PC-9 (cell line): ENCODE results near the gene FXYD6. TPM values are rescaled to one million over a fixed set of nuclear protein-coding genes. Genes with fewer than 3 reads are reported as not detected.

Experiments
- BruUV-seq: library from RNA; stranded (reverse); fragments of 400-500 nt; replicated peaks from 2 replicates; lab custom pipeline; 2021; lab: Mats Ljungman, UMichigan
- CTCF ChIA-PET: fragments of 300-600 bp; sonication (Branson Sonifier 250); formaldehyde crosslinking; loops from one replicate; lab custom pipeline; 2022; ENCODE audit warnings: antibody characterized with exemption; lab: Charles Lee
- POLR2A ChIA-PET: fragments of 300-600 bp; sonication (Branson Sonifier 250); formaldehyde crosslinking; loops from one replicate; lab custom pipeline; 2022; ENCODE audit warnings: antibody characterized with exemption; ENCODE audit not compliant: unreplicated experiment; lab: Charles Lee
- DNase-seq, 2 experiments: peaks; one replicate each; pipeline versions ENCODE4 v3.0.0 to v3.0.0-alpha.2; 2015 to 2022; ENCODE audit warnings: mixed read lengths in 1 of 2
- H2AFZ ChIP-seq: fragments of 200-600 bp; sonication (generic); 2 replicates; pipeline ENCODE4 v1.8.1; 2017; ENCODE audit warnings: antibody characterized with exemption
- H3F3A ChIP-seq: fragments of 200-600 bp; sonication (generic); 2 replicates; pipeline ENCODE4 v1.8.1; 2017; ENCODE audit warnings: antibody characterized with exemption, mild to moderate bottlenecking, low read depth; ENCODE audit not compliant: insufficient read depth
- H3K27ac ChIP-seq: fragments of 200-600 bp; sonication (generic); 2 replicates; pipeline ENCODE4 v1.6.1; 2016; ENCODE audit warnings: mixed run types
- H3K27me3 ChIP-seq: fragments of 200-600 bp; sonication (generic); 2 replicates; pipeline ENCODE4 v1.6.1; 2016; ENCODE audit warnings: low read depth, mixed run types; ENCODE audit not compliant: insufficient read depth
- H3K36me3 ChIP-seq: fragments of 200-600 bp; sonication (generic); 2 replicates; pipeline ENCODE4 v1.6.1; 2016; ENCODE audit warnings: low read depth, mixed run types
- H3K4me1 ChIP-seq: fragments of 200-600 bp; sonication (generic); replicated peaks from 2 replicates; pipeline ENCODE4 v1.6.1; 2016; ENCODE audit warnings: mixed run types; ENCODE audit not compliant: insufficient read depth
- H3K4me2 ChIP-seq: fragments of 200-600 bp; sonication (generic); 2 replicates; pipeline ENCODE4 v1.6.1; 2017; ENCODE audit warnings: mixed run types
- H3K4me3 ChIP-seq: fragments of 200-600 bp; sonication (generic); 2 replicates; pipeline ENCODE4 v1.6.1; 2016; ENCODE audit warnings: mixed run types
- H3K79me2 ChIP-seq: fragments of 200-600 bp; sonication (generic); 2 replicates; pipeline ENCODE4 v1.6.1; 2017; ENCODE audit warnings: low read depth, mixed run types
- H3K9me2 ChIP-seq: fragments of 200-600 bp; sonication (generic); 2 replicates; pipeline ENCODE4 v1.8.1; 2017; ENCODE audit warnings: mild to moderate bottlenecking; ENCODE audit not compliant: insufficient read depth
- H3K9me3 ChIP-seq: fragments of 200-600 bp; sonication (generic); 2 replicates; pipeline ENCODE4 v1.8.1; 2016; ENCODE audit warnings: low read depth; ENCODE audit not compliant: insufficient read depth
- H4K20me1 ChIP-seq: fragments of 200-600 bp; sonication (generic); 2 replicates; pipeline ENCODE4 v1.8.1; 2017; ENCODE audit not compliant: insufficient read depth
- EZH2 ChIP-seq: fragments of 200-600 bp; sonication (generic); IDR thresholded peaks from 2 replicates; pipeline ENCODE4 v1.8.0; 2017; ENCODE audit warnings: antibody characterized with exemption, low read depth
- intact Hi-C: fragments of 100-400 bp; cut with micrococcal nuclease; formaldehyde crosslinking; loops from one replicate; pipeline ENCODE4 v1.10.0; 2022; ENCODE audit not compliant: unreplicated experiment
- total RNA-seq: library from RNA; stranded (reverse); gene quantifications from 2 replicates; pipeline ENCODE4 v1.2.3, GENCODE V29; 2021
- TF ChIP-seq, protein P1 (sequence below): fragments of 200-600 bp; sonication (generic); conservative IDR thresholded peaks from 2 replicates; pipeline ENCODE4 v1.6.1; 2017; ENCODE audit warnings: mixed run types, antibody characterized with exemption, mild to moderate bottlenecking, moderate library complexity

FXYD6 gene
- total RNA-seq, 1 experiment from 2014 or later: 0.20 TPM

- Histone ChIP-seq H3K4me1 (peaks cover 14% of the 10 kb centered on the region), H2AFZ (no peak overlapping the region), H3K4me2 (no peak overlapping the region), H4K20me1 (no peaks in the 10 kb centered on the region), H3F3A (no peaks in the 10 kb centered on the region), H3K9me3 (no peaks in the 10 kb centered on the region), H3K79me2 (no peaks in the 10 kb centered on the region), H3K36me3 (no peaks in the 10 kb centered on the region), H3K9me2 (no peaks in the 10 kb centered on the region), H3K27me3 (peaks cover 32% of the 10 kb centered on the region), H3K4me3 (no peak overlapping the region), H3K27ac (no peak overlapping the region)
- BruUV-seq: no TSS peak
- ChIA-PET CTCF (interaction anchor here (0.6 kb wide), 1 partner anchor 11 kb away, joined by 3 read pairs; no protein-coding TSS in a partner anchor), POLR2A (no interaction called here)
- intact Hi-C loops: no loop called here
- DNase-seq: peak in 1 of 2 experiments; percentile 54
- TF ChIP-seq, protein P1, sequence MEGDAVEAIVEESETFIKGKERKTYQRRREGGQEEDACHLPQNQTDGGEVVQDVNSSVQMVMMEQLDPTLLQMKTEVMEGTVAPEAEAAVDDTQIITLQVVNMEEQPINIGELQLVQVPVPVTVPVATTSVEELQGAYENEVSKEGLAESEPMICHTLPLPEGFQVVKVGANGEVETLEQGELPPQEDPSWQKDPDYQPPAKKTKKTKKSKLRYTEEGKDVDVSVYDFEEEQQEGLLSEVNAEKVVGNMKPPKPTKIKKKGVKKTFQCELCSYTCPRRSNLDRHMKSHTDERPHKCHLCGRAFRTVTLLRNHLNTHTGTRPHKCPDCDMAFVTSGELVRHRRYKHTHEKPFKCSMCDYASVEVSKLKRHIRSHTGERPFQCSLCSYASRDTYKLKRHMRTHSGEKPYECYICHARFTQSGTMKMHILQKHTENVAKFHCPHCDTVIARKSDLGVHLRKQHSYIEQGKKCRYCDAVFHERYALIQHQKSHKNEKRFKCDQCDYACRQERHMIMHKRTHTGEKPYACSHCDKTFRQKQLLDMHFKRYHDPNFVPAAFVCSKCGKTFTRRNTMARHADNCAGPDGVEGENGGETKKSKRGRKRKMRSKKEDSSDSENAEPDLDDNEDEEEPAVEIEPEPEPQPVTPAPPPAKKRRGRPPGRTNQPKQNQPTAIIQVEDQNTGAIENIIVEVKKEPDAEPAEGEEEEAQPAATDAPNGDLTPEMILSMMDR: no peak
- no peak for TF ChIP-seq EZH2
These were observed 40.1 kb downstream of the FXYD6 start for GRCh38 chr11:117836077-117836960.

- ChIA-PET CTCF (interaction anchor here (0.6 kb wide), 1 partner anchor 10 kb away, joined by 3 read pairs; no protein-coding TSS in a partner anchor), POLR2A (no interaction called here)
- BruUV-seq: no TSS peak
- no peaks in the 10 kb centered on the region for H4K20me1 ChIP-seq
- TF ChIP-seq EZH2: no peak
- TF ChIP-seq, protein P1: no peak
- peaks cover 14% of the 10 kb centered on the region for H3K4me1 ChIP-seq
- H3K9me3 ChIP-seq: no peaks in the 10 kb centered on the region
- H3K27ac ChIP-seq: no peak overlapping the region
- H3K4me2 ChIP-seq: no peak overlapping the region
- H3K36me3 ChIP-seq: no peaks in the 10 kb centered on the region
- no peak overlapping the region for H3K4me3 ChIP-seq
- intact Hi-C loops: no loop called here
- peaks cover 32% of the 10 kb centered on the region for H3K27me3 ChIP-seq
- DNase-seq: no peak
- H3K79me2 ChIP-seq: no peaks in the 10 kb centered on the region
- no peaks in the 10 kb centered on the region for H3K9me2 ChIP-seq
- no peaks in the 10 kb centered on the region for H3F3A ChIP-seq
- H2AFZ ChIP-seq: no peak overlapping the region
These were observed 40.9 kb downstream of the FXYD6 start for GRCh38 chr11:117835576-117835975.

GRCh38 chr11:117834838-117835443 is 41.5 kb downstream of the FXYD6 start:
- peaks cover 14% of the 10 kb centered on the region for H3K4me1 ChIP-seq
- intact Hi-C loops: no loop called here
- TF ChIP-seq, protein P1: no peak
- TF ChIP-seq EZH2: no peak
- no peaks in the 10 kb centered on the region for H4K20me1 ChIP-seq
- no peak overlapping the region for H2AFZ ChIP-seq
- H3K4me2 ChIP-seq: no peak overlapping the region
- H3K27me3 ChIP-seq: peaks cover 32% of the 10 kb centered on the region
- no peak for DNase-seq
- no peaks in the 10 kb centered on the region for H3K9me2 ChIP-seq
- CTCF ChIA-PET: no interaction called here
- H3K79me2 ChIP-seq: no peaks in the 10 kb centered on the region
- no peaks in the 10 kb centered on the region for H3F3A ChIP-seq
- no peaks in the 10 kb centered on the region for H3K9me3 ChIP-seq
- POLR2A ChIA-PET: no interaction called here
- H3K36me3 ChIP-seq: no peaks in the 10 kb centered on the region
- no TSS peak for BruUV-seq
- H3K27ac ChIP-seq: no peak overlapping the region
- no peak overlapping the region for H3K4me3 ChIP-seq
